Endothelial cell (in vitro differentiated cells): Measurements from ENCODE around the gene FOXP2. TPM values are rescaled to one million over a fixed set of nuclear protein-coding genes. Genes with fewer than 3 reads are reported as not detected.

Experiments used
- DNase-seq: peaks from one replicate; pipeline ENCODE4 v3.0.0; 2021; ENCODE audit warnings: low spot score
- H3K27ac Mint-ChIP-seq: one replicate; pipeline ENCODE4 v1.8.0; 2021; ENCODE audit warnings: mixed read lengths, inconsistent platforms; ENCODE audit not compliant: unreplicated experiment
- H3K27me3 Mint-ChIP-seq: one replicate; pipeline ENCODE4 v1.8.0; 2021; ENCODE audit warnings: mild to moderate bottlenecking, moderate library complexity, mixed read lengths, inconsistent platforms; ENCODE audit not compliant: unreplicated experiment
- H3K36me3 Mint-ChIP-seq: one replicate; pipeline ENCODE4 v1.8.0; 2021; ENCODE audit warnings: mild to moderate bottlenecking, low read depth, mixed read lengths, inconsistent platforms; ENCODE audit not compliant: unreplicated experiment
- H3K4me1 Mint-ChIP-seq: one replicate; pipeline ENCODE4 v1.8.0; 2021; ENCODE audit warnings: mild to moderate bottlenecking, mixed read lengths, inconsistent platforms; ENCODE audit not compliant: unreplicated experiment
- H3K4me3 Mint-ChIP-seq: one replicate; pipeline ENCODE4 v1.8.0; 2021; ENCODE audit warnings: mild to moderate bottlenecking, mixed read lengths, inconsistent platforms; ENCODE audit not compliant: unreplicated experiment
- H3K9me3 Mint-ChIP-seq: one replicate; pipeline ENCODE4 v1.8.0; 2021; ENCODE audit warnings: mixed read lengths, inconsistent platforms; ENCODE audit not compliant: unreplicated experiment
- CTCF ChIP-seq: fragments of 200-600 bp; sonication (generic); IDR thresholded peaks from one replicate; pipeline ENCODE4 v1.5.0; 2021; ENCODE audit warnings: antibody characterized with exemption; ENCODE audit not compliant: unreplicated experiment
- total RNA-seq: library from RNA; stranded (reverse); fragmentation: NEBNext Ultra II Directional; extraction: Animal tissue kit (Norgen Biotek cat#: 25700); gene quantifications from one replicate; pipeline ENCODE4 v1.2.1, GENCODE V29; 2021; ENCODE audit not compliant: unreplicated experiment

Gene FOXP2
- total RNA-seq, 1 donor from 2014 or later: 9.1 TPM

DNA sequence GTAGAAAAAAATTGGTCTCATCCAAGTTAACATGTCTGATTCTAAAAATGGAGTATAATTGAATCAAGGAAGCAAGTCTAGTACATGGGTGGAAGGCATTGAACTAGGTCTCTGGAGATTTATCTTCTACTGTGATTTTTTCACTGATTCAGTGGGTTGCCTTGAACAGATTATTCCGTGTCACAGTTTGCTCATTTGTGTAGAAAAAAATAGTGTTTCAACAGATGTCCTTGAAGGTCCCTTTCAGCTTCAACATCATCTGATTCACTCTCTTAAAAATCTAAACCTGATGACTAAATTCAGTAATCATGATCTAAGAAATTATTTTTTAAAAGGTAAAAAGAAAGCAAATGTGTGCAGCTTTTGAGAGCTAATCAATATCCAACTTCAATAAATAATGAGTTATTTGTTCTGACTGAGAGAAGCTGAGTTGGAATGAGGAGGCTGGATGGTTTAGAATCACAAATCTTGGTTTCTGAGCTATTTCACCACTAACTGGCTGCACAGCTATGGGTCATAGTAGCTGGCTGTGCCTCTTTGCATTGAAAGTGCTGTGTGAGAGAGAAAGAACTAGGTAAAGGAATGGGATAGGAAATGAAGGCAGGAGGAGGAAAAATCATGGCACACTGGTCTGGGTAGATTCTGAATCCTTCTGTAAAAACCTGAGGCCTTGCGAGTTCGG is 285.8 kb downstream of the FOXP2 start:
- Mint-ChIP-seq H3K27ac (no peak overlapping the region), H3K36me3 (no peaks in the 10 kb centered on the region)

DNA sequence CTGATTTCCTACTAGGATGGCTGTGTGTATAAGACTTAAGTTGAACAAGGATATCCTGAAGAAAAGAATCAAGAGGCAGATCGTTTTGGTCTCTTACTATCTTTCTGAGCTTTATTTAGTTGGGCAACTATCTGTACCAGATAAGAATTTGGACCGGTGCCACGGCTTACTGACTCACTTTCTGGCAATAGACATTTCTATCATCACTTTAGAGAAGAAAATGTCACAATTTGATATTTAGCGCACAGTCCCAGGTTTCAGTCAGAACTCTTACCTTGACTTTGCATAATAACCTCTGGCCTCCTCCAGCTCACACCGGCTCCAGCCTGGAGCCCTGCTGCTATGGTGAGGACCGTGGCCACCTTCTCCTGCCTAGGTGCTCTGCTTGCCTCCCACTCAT is 289.1 kb downstream of the FOXP2 start:
- no peak for TF ChIP-seq CTCF
- Mint-ChIP-seq H3K27ac (no peak overlapping the region), H3K27me3 (peaks cover 1% of the 10 kb centered on the region), H3K4me1 (peaks cover 4% of the 10 kb centered on the region), H3K4me3 (no peak overlapping the region), H3K9me3 (no peaks in the 10 kb centered on the region), H3K36me3 (no peaks in the 10 kb centered on the region)
- DNase-seq: no peak

More for the DNA sequence above, 285.8 kb downstream of the FOXP2 start:
- Mint-ChIP-seq H3K9me3 (no peaks in the 10 kb centered on the region), H3K4me1 (peaks cover 8% of the 10 kb centered on the region), H3K27me3 (peaks cover 3% of the 10 kb centered on the region), H3K4me3 (no peak overlapping the region)
- TF ChIP-seq CTCF: no peak
- DNase-seq: no peak

DNA sequence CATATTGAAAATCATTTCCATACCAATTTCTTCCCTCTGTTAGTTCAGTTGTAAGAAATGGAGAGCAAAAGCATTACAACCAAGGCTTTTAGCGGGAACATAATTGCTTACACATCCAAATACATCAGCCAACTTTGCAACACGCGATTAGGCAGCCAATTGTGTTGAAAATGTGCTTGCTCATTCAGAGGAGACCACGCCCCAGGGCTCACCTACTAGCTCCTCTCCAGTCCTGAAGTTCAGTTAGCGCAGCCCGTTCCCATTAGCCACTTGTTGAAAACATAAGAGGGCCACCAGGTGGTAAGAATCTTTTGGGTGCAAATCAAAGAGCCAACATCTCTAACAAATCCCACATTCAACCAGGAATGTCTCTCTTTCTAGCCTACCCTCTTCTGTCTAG is 294.0 kb downstream of the FOXP2 start:
- no peak for DNase-seq
- TF ChIP-seq CTCF: no peak

GRCh38 chr7:114710499-114710898 is 295.9 kb downstream of the FOXP2 start:
- no peak for DNase-seq
- Mint-ChIP-seq H3K4me3 (no peak overlapping the region), H3K36me3 (no peaks in the 10 kb centered on the region), H3K9me3 (no peaks in the 10 kb centered on the region), H3K27me3 (no peaks in the 10 kb centered on the region), H3K27ac (no peak overlapping the region), H3K4me1 (peaks cover 3% of the 10 kb centered on the region)
- TF ChIP-seq CTCF: no peak

More for the DNA sequence above, 294.0 kb downstream of the FOXP2 start:
- Mint-ChIP-seq H3K27ac (no peak overlapping the region), H3K4me1 (peaks cover 3% of the 10 kb centered on the region), H3K27me3 (peaks cover 1% of the 10 kb centered on the region), H3K36me3 (no peaks in the 10 kb centered on the region), H3K9me3 (no peaks in the 10 kb centered on the region), H3K4me3 (no peak overlapping the region)

- Mint-ChIP-seq H3K9me3 (no peaks in the 10 kb centered on the region), H3K4me1 (peaks cover 3% of the 10 kb centered on the region), H3K36me3 (no peaks in the 10 kb centered on the region), H3K4me3 (no peak overlapping the region), H3K27me3 (no peaks in the 10 kb centered on the region), H3K27ac (no peak overlapping the region)
- no peak for TF ChIP-seq CTCF
- no peak for DNase-seq
Observed at GRCh38 chr7:114711241-114711640, 296.6 kb downstream of the FOXP2 start.
